ENCODE measurements around the gene M1AP. TPM values are rescaled to one million over a fixed set of nuclear protein-coding genes. Genes with fewer than 3 reads are reported as not detected.

M1AP gene
- total RNA-seq, 1 donor from 2014 or later: 0.20 TPM

GRCh38 chr2:74525717-74526648 is 122.1 kb downstream of the M1AP start, which contains the start of gene DQX1:
Gene DQX1, minus strand, starts transcription at chr2:74526231. Its CDS starts 502 bp downstream, at chr2:74525729.
- TF ChIP-seq EZH2 (IDR thresholded peaks at IDR 0.05; ENCODE audit: insufficient read depth, low read length) (no peak), CTCF (IDR thresholded peaks at IDR 0.05; ENCODE audit: insufficient read depth, low read depth, low read length) (no peak)
- no peak for FAIRE-seq
- DNase-seq (ENCODE audit: low read depth): no peak
- Histone ChIP-seq H3K79me2 (ENCODE audit: insufficient read depth, low read length) (peaks cover 41% of the 10 kb centered on the region), H3K4me3 (ENCODE audit: insufficient read depth, low read depth, low read length) (no peak within 1 kb of the TSS), H3K9me3 (ENCODE audit: insufficient read depth, low read depth, low read length) (no peaks in the 10 kb centered on the region), H3K4me1 (ENCODE audit: insufficient read depth, low read length) (peaks cover 16% of the 10 kb centered on the region), H4K20me1 (ENCODE audit: insufficient read depth, low read length) (peaks cover 26% of the 10 kb centered on the region), H3K36me3 (ENCODE audit: insufficient read depth, low read length) (peaks cover 19% of the 10 kb centered on the region), H3K9ac (ENCODE audit: low read length) (no peak within 1 kb of the TSS), H3K4me2 (ENCODE audit: low read length) (no peak within 1 kb of the TSS), H3K27ac (ENCODE audit: low read depth, low read length) (no peak within 1 kb of the TSS), H2AFZ (ENCODE audit: low read depth, low read length) (no peak within 1 kb of the TSS), H3K27me3 (ENCODE audit: insufficient read depth, low read length) (peaks cover under 1% of the 10 kb centered on the region)
- H3K4me3 Mint-ChIP-seq (ENCODE audit: unreplicated experiment): no peak within 1 kb of the TSS
- H3K9me3 Mint-ChIP-seq (ENCODE audit: unreplicated experiment): peaks cover 5% of the 10 kb centered on the region
- no peak within 1 kb of the TSS for H3K27ac Mint-ChIP-seq (ENCODE audit: unreplicated experiment)
- peaks cover 11% of the 10 kb centered on the region for H3K36me3 Mint-ChIP-seq (ENCODE audit: low read depth, unreplicated experiment)
- peaks cover 24% of the 10 kb centered on the region for H3K27me3 Mint-ChIP-seq (ENCODE audit: low read depth, unreplicated experiment)
- H3K4me1 Mint-ChIP-seq (ENCODE audit: low read depth, unreplicated experiment): peaks cover 8% of the 10 kb centered on the region

GRCh38 chr2:74524955-74525716 is 123.0 kb downstream of the M1AP start:
- no peak for DNase-seq (ENCODE audit: low read depth)
- Histone ChIP-seq H3K27ac (ENCODE audit: low read depth, low read length) (no peak overlapping the region), H3K4me1 (ENCODE audit: insufficient read depth, low read length) (peaks cover 11% of the 10 kb centered on the region), H4K20me1 (ENCODE audit: insufficient read depth, low read length) (peaks cover 25% of the 10 kb centered on the region), H2AFZ (ENCODE audit: low read depth, low read length) (no peak overlapping the region), H3K27me3 (ENCODE audit: insufficient read depth, low read length) (peaks cover 8% of the 10 kb centered on the region), H3K9me3 (ENCODE audit: insufficient read depth, low read depth, low read length) (no peaks in the 10 kb centered on the region), H3K4me3 (ENCODE audit: insufficient read depth, low read depth, low read length) (no peak overlapping the region), H3K9ac (ENCODE audit: low read length) (no peak overlapping the region), H3K79me2 (ENCODE audit: insufficient read depth, low read length) (peaks cover 33% of the 10 kb centered on the region), H3K36me3 (ENCODE audit: insufficient read depth, low read length) (peaks cover 19% of the 10 kb centered on the region), H3K4me2 (ENCODE audit: low read length) (no peak overlapping the region)
- TF ChIP-seq CTCF (IDR thresholded peaks at IDR 0.05; ENCODE audit: insufficient read depth, low read depth, low read length) (no peak), EZH2 (IDR thresholded peaks at IDR 0.05; ENCODE audit: insufficient read depth, low read length) (no peak)
- Mint-ChIP-seq H3K27ac (ENCODE audit: unreplicated experiment) (no peak overlapping the region), H3K4me1 (ENCODE audit: low read depth, unreplicated experiment) (peaks cover 5% of the 10 kb centered on the region), H3K27me3 (ENCODE audit: low read depth, unreplicated experiment) (peaks cover 29% of the 10 kb centered on the region), H3K9me3 (ENCODE audit: unreplicated experiment) (peaks cover 5% of the 10 kb centered on the region), H3K36me3 (ENCODE audit: low read depth, unreplicated experiment) (peaks cover 11% of the 10 kb centered on the region), H3K4me3 (ENCODE audit: unreplicated experiment) (no peak overlapping the region)
- FAIRE-seq: no peak

Data from astrocyte (in vitro differentiated cells and primary cell).